HepG2 (cell line): ENCODE measurements around the gene GFRA3. TPM values are rescaled to one million over a fixed set of nuclear protein-coding genes. Genes with fewer than 3 reads are reported as not detected.
A peak's percentile ranks its signal among the peaks of the same experiment; 100 is the strongest.

Experiments
- AGO1 ChIP-seq: fragments of 200-400 bp; formaldehyde crosslinking; IDR thresholded peaks from 2 replicates; pipeline ENCODE4 v1.6.1; 2017; ENCODE audit warnings: mild to moderate bottlenecking, low read depth, low read length, moderate library complexity; ENCODE audit not compliant: poor library complexity, severe bottlenecking
- AGO2 ChIP-seq: fragments of 200-400 bp; formaldehyde crosslinking; optimal IDR thresholded peaks from 2 replicates; pipeline ENCODE3; 2017; ENCODE audit warnings: mild to moderate bottlenecking, low read depth, low read length, moderate library complexity
- CAMTA2 ChIP-seq: sonication (generic); formaldehyde crosslinking; IDR thresholded peaks from 2 replicates; pipeline ENCODE4 v1.4.0; 2020; ENCODE audit warnings: mild to moderate bottlenecking, missing genetic modification reagents, borderline replicate concordance
- CHD4 ChIP-seq: fragments of 200-600 bp; sonication (generic); IDR thresholded peaks from 2 replicates; pipeline ENCODE4 v1.7.0; 2017; ENCODE audit warnings: mild to moderate bottlenecking, low read length, borderline replicate concordance
- HDAC1 ChIP-seq: sonication (generic); formaldehyde crosslinking; IDR thresholded peaks from 2 replicates; pipeline ENCODE4 v1.5.1; 2020; ENCODE audit warnings: mild to moderate bottlenecking, missing genetic modification reagents
- NFIB ChIP-seq: sonication (generic); formaldehyde crosslinking; IDR thresholded peaks from 2 replicates; pipeline ENCODE4 v1.9.0; 2021; ENCODE audit warnings: missing genetic modification reagents, mild to moderate bottlenecking, borderline replicate concordance
- NONO ChIP-seq, 2 experiments: fragments of 450-650 bp in 1 of 2; sonication (generic) in 1 of 2; formaldehyde crosslinking in 1 of 2; IDR thresholded peaks in 1 of 2; conservative IDR thresholded peaks in 1 of 2; 2 replicates each; pipeline versions ENCODE4 v1.6.1 to v1.8.0; 2017 to 2022; ENCODE audit warnings: mild to moderate bottlenecking in 1 of 2, missing genetic modification reagents in 1 of 2, moderate library complexity in 1 of 2
- POLR2AphosphoS2 ChIP-seq: IDR thresholded peaks from 2 replicates; pipeline ENCODE4 v1.6.1; 2011; ENCODE audit warnings: low read depth, low read length, improper control_type of control experiment
- RBAK ChIP-seq: sonication (generic); formaldehyde crosslinking; IDR thresholded peaks from 2 replicates; pipeline ENCODE4 v1.5.1; 2020; ENCODE audit warnings: mild to moderate bottlenecking, missing genetic modification reagents
- SKI ChIP-seq: fragments of 450-650 bp; IDR thresholded peaks from one replicate; pipeline ENCODE4 v1.6.1; 2018; ENCODE audit warnings: mild to moderate bottlenecking; ENCODE audit not compliant: partially characterized antibody
- SOX5 ChIP-seq: IDR thresholded peaks from 2 replicates; pipeline ENCODE4 v1.6.1; 2016; ENCODE audit warnings: borderline replicate concordance
- ZFY ChIP-seq: sonication (generic); formaldehyde crosslinking; IDR thresholded peaks from 2 replicates; pipeline ENCODE4 v1.4.0; 2020; ENCODE audit warnings: missing genetic modification reagents
- ZNF367 ChIP-seq: sonication (generic); formaldehyde crosslinking; IDR thresholded peaks from 2 replicates; pipeline ENCODE4 v1.4.0; 2020; ENCODE audit warnings: missing genetic modification reagents, borderline replicate concordance
- ZNF607 ChIP-seq: sonication (generic); formaldehyde crosslinking; IDR thresholded peaks from 2 replicates; pipeline ENCODE4 v1.5.1; 2020; ENCODE audit warnings: missing genetic modification reagents, mild to moderate bottlenecking, borderline replicate concordance
- ZNF772 ChIP-seq: sonication (generic); formaldehyde crosslinking; IDR thresholded peaks from 2 replicates; pipeline ENCODE4 v1.5.0; 2020; ENCODE audit warnings: mild to moderate bottlenecking, missing genetic modification reagents
- ZNF883 ChIP-seq: sonication (generic); formaldehyde crosslinking; IDR thresholded peaks from 2 replicates; pipeline ENCODE4 v1.5.1; 2020; ENCODE audit warnings: mild to moderate bottlenecking, missing genetic modification reagents; ENCODE audit errors: not compliant biosample characterization
- ZZZ3 ChIP-seq: sonication (generic); formaldehyde crosslinking; IDR thresholded peaks from 2 replicates; pipeline ENCODE4 v1.4.0; 2020; ENCODE audit warnings: missing genetic modification reagents, mild to moderate bottlenecking, borderline replicate concordance
- polyA plus RNA-seq, 8 experiments: library from polyadenylated mRNA; depleted of rRNA in 3 of 8; stranded (reverse) in 7 of 8; unstranded in 1 of 8; fragments of >200 nt; fragmentation: Illumina TruSeq in 4 of 8; extraction: Trizol in 4 of 8; gene quantifications; 2 replicates each; pipeline versions ENCODE4 v1.2.1 to v1.2.3, GENCODE V29; 2011 to 2016; ENCODE audit warnings: low read depth in 4 of 8, missing spikeins in 1 of 8, mixed read lengths in 1 of 8; ENCODE audit not compliant: insufficient read depth in 1 of 8
- total RNA-seq, 5 experiments: library from RNA; depleted of rRNA; stranded (reverse); fragments of >200 nt; fragmentation: Illumina TruSeq; extraction: Trizol; gene quantifications; 2 replicates each; pipeline ENCODE4 v1.2.3, GENCODE V29; 2016; ENCODE audit warnings: low read depth in 1 of 5
- TF ChIP-seq, protein P1 (sequence below): sonication (generic); formaldehyde crosslinking; IDR thresholded peaks from 2 replicates; pipeline ENCODE4 v1.5.0; 2020; ENCODE audit warnings: mild to moderate bottlenecking, missing genetic modification reagents
- TF ChIP-seq, protein P2 (sequence below): sonication (generic); formaldehyde crosslinking; conservative IDR thresholded peaks from 2 replicates; pipeline ENCODE4 v1.8.0; 2022; ENCODE audit warnings: low read depth, missing genetic modification reagents
- TF ChIP-seq, protein P3 (sequence below): sonication (generic); formaldehyde crosslinking; IDR thresholded peaks from 2 replicates; pipeline ENCODE4 v1.4.0; 2020; ENCODE audit warnings: mild to moderate bottlenecking, missing genetic modification reagents
- TF ChIP-seq, protein P4 (sequence below): sonication (generic); formaldehyde crosslinking; IDR thresholded peaks from 2 replicates; pipeline ENCODE4 v1.4.0; 2020; ENCODE audit warnings: missing genetic modification reagents

GFRA3 gene
- total and polyA plus RNA-seq, 2 of the 13 experiments (the other 11 are each of a cell fraction or from before 2014, with no cell fraction given), result 0.27 to 0.30 TPM

DNA sequence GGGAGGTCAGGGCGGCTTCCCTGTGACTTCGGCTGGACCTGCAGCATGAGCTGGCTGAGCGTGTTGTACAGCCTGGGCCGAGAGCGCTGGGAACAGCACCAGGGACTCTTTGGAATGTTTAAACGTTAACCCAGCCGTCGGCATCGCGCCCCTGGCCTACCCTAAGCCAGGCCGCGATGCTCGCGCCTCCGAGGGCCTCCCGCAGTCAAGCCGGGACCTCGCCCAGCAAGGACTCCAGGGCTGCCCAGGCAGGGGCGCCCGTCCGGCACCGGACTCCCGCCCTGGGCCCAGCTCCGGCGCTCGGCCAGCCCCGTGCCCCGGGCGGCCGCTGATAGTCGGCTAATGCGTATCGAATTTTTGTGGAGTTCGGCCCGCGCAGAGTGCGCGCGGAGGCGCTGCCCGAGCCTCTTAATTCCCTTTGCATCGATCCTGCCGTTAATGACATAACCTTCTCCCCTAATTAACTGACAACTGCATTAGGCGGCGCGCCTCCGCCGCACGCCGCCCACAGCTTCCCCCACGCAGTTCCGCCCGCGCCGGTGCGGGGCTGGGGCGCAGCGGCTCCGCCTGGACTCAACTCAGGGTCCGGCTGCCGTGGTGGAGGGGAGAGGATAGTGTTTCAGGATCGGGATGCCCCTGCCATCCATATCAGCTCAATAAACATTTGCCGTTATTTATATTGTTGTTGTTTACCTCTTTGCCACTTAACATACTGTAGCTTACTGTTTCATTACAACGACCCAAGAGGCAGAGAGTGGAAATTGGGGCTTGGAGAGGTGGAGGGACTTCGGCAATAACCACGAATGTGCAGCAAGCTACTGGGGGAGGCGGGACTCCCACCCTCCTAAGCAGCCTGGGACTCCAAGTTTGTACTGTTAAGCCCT lies 32.5 kb downstream of the GFRA3 start (continued):
- TF ChIP-seq NONO (IDR thresholded peaks at IDR 0.05) (no peak), NONO (CRISPR knock-in tag; conservative IDR thresholded peaks at IDR 0.05) (no peak), ZNF607 (CRISPR knock-in tag) (no peak), NFIB (CRISPR knock-in tag) (no peak), HDAC1 (0 out of 2 replicates have a peak, but pooled peaks have one; percentile 6), AGO1 (no peak), ZNF367 (CRISPR knock-in tag) (no peak), POLR2AphosphoS2 (no peak), ZNF883 (CRISPR knock-in tag) (no peak), AGO2 (no peak), SOX5 (CRISPR knock-in tag) (no peak), SKI (no peak), RBAK (CRISPR knock-in tag) (no peak), ZNF772 (CRISPR knock-in tag) (no peak), CAMTA2 (CRISPR knock-in tag) (no peak), CHD4 (no peak), ZZZ3 (CRISPR knock-in tag) (no peak), ZFY (CRISPR knock-in tag) (peak; percentile 85)
- TF ChIP-seq, protein P1, sequence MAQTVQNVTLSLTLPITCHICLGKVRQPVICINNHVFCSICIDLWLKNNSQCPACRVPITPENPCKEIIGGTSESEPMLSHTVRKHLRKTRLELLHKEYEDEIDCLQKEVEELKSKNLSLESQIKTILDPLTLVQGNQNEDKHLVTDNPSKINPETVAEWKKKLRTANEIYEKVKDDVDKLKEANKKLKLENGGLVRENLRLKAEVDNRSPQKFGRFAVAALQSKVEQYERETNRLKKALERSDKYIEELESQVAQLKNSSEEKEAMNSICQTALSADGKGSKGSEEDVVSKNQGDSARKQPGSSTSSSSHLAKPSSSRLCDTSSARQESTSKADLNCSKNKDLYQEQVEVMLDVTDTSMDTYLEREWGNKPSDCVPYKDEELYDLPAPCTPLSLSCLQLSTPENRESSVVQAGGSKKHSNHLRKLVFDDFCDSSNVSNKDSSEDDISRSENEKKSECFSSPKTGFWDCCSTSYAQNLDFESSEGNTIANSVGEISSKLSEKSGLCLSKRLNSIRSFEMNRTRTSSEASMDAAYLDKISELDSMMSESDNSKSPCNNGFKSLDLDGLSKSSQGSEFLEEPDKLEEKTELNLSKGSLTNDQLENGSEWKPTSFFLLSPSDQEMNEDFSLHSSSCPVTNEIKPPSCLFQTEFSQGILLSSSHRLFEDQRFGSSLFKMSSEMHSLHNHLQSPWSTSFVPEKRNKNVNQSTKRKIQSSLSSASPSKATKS (CRISPR knock-in tag), result no peak
- TF ChIP-seq, protein P2, sequence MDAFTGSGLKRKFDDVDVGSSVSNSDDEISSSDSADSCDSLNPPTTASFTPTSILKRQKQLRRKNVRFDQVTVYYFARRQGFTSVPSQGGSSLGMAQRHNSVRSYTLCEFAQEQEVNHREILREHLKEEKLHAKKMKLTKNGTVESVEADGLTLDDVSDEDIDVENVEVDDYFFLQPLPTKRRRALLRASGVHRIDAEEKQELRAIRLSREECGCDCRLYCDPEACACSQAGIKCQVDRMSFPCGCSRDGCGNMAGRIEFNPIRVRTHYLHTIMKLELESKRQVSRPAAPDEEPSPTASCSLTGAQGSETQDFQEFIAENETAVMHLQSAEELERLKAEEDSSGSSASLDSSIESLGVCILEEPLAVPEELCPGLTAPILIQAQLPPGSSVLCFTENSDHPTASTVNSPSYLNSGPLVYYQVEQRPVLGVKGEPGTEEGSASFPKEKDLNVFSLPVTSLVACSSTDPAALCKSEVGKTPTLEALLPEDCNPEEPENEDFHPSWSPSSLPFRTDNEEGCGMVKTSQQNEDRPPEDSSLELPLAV (CRISPR knock-in tag), result no peak
- TF ChIP-seq, protein P3, sequence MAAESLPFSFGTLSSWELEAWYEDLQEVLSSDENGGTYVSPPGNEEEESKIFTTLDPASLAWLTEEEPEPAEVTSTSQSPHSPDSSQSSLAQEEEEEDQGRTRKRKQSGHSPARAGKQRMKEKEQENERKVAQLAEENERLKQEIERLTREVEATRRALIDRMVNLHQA (CRISPR knock-in tag), result no peak
- TF ChIP-seq, protein P4, sequence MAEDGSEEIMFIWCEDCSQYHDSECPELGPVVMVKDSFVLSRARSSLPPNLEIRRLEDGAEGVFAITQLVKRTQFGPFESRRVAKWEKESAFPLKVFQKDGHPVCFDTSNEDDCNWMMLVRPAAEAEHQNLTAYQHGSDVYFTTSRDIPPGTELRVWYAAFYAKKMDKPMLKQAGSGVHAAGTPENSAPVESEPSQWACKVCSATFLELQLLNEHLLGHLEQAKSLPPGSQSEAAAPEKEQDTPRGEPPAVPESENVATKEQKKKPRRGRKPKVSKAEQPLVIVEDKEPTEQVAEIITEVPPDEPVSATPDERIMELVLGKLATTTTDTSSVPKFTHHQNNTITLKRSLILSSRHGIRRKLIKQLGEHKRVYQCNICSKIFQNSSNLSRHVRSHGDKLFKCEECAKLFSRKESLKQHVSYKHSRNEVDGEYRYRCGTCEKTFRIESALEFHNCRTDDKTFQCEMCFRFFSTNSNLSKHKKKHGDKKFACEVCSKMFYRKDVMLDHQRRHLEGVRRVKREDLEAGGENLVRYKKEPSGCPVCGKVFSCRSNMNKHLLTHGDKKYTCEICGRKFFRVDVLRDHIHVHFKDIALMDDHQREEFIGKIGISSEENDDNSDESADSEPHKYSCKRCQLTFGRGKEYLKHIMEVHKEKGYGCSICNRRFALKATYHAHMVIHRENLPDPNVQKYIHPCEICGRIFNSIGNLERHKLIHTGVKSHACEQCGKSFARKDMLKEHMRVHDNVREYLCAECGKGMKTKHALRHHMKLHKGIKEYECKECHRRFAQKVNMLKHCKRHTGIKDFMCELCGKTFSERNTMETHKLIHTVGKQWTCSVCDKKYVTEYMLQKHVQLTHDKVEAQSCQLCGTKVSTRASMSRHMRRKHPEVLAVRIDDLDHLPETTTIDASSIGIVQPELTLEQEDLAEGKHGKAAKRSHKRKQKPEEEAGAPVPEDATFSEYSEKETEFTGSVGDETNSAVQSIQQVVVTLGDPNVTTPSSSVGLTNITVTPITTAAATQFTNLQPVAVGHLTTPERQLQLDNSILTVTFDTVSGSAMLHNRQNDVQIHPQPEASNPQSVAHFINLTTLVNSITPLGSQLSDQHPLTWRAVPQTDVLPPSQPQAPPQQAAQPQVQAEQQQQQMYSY (CRISPR knock-in tag), result peak; percentile 31; the same call in 1 of the 2 replicates
